ENCODE measurements around the gene DMD.

DMD gene

DNA sequence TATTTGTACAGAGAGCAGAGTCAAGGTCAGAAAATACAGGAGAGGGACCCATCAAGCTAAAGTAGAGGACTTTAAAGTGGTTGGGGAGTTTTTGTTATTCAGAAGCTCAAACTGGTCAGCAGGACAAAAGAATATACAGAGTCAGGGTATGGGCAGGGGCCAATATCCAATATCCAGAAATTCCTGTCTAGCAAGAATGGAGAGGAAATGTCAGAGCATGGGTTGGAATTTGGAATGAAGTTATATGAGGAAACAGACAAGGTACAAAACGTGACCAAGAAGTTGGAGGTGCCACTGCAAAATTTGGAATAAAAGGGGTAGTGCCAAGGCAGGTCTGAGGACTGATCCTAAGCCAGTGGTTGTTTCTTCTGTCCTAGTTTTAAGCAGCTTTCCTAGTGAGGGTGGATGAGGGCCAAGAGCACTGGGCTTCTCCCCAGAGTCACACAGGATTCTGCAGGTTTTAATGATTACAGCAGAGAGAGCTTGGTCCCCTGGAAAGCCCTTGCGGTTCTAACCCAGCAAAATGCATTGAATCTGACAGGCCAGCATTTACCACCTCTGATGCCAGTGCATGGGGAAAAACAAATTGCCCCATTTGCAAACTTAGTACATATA is 1834.8 kb downstream of the DMD start:
- DNase-seq (ENCODE audit: low read depth, low spot score), result no peak
- Histone ChIP-seq H3K36me3 (ENCODE audit: insufficient read depth, low read length) (no peaks in the 10 kb centered on the region), H3K27ac (no peak overlapping the region), H3K9me3 (ENCODE audit: low read depth, low read length) (no peaks in the 10 kb centered on the region), H3K4me3 (no peak overlapping the region), H3K9ac (ENCODE audit: insufficient read length) (no peak overlapping the region)
- no peak for TF ChIP-seq POLR2AphosphoS5 (IDR thresholded peaks at IDR 0.05; ENCODE audit: borderline replicate concordance, low read depth, low read length)
- no peak for TF ChIP-seq FOXP2 (optimal IDR thresholded peaks at IDR 0.05; ENCODE audit: control extremely low read depth, extremely low read length, insufficient read depth)
- TF ChIP-seq EZH2 (IDR thresholded peaks at IDR 0.05), result no peak

DNA sequence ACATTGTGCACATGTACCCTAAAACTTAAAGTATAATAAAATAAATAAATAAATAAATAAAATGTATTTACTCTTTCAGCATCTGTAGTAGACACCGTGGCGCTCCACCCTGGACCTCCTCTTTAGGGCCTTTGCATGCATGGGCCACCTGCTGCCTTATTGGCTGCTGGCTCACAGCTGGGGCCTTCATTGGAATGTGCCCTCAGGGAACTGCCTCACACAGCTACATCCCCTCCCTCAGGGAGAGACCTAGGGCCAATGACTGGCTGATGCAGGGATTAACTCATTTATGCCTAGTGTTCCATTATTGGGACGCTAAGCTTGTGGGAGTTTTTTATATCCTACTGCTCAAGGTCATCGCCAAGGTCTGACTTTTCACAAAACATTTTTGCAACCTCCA is 1836.6 kb downstream of the DMD start:
- Histone ChIP-seq H3K4me3 (no peak overlapping the region), H3K36me3 (ENCODE audit: insufficient read depth, low read length) (no peaks in the 10 kb centered on the region), H3K9me3 (ENCODE audit: low read depth, low read length) (no peaks in the 10 kb centered on the region), H3K27ac (no peak overlapping the region), H3K9ac (ENCODE audit: insufficient read length) (no peak overlapping the region)
- no peak for DNase-seq (ENCODE audit: low read depth, low spot score)
- TF ChIP-seq FOXP2 (optimal IDR thresholded peaks at IDR 0.05; ENCODE audit: control extremely low read depth, extremely low read length, insufficient read depth) (no peak), POLR2AphosphoS5 (IDR thresholded peaks at IDR 0.05; ENCODE audit: borderline replicate concordance, low read depth, low read length) (no peak), EZH2 (IDR thresholded peaks at IDR 0.05) (no peak)

- Histone ChIP-seq H3K36me3 (ENCODE audit: insufficient read depth, low read length) (no peaks in the 10 kb centered on the region), H3K9me3 (ENCODE audit: low read depth, low read length) (no peaks in the 10 kb centered on the region), H3K27ac (no peak overlapping the region), H3K4me3 (no peak overlapping the region), H3K9ac (ENCODE audit: insufficient read length) (no peak overlapping the region)
- no peak for DNase-seq (ENCODE audit: low read depth, low spot score)
- TF ChIP-seq FOXP2 (optimal IDR thresholded peaks at IDR 0.05; ENCODE audit: control extremely low read depth, extremely low read length, insufficient read depth), result no peak
- TF ChIP-seq EZH2 (IDR thresholded peaks at IDR 0.05), result no peak
- TF ChIP-seq POLR2AphosphoS5 (IDR thresholded peaks at IDR 0.05; ENCODE audit: borderline replicate concordance, low read depth, low read length), result no peak
Observed at GRCh38 chrX:31371956-31372355, 1839.4 kb downstream of the DMD start.

DNA sequence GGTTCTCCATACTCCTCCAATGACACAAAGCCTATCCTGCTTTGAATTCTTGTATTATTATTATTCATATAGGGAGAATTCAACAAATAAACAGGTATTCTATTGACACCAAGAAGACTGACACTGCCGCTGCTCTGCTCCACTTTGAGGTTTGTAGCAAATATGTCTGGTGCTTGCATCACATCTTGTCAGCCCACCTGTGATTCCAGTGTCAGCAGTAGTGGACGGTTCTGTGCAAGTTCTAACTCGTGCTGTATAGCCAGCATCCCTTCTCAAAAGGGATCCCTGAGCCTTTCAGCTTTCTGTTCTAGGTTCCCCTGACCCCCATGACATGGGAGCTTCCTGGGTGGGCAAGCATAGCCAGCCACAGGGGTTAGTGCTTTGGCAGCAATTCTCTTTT is 1843.5 kb downstream of the DMD start:
- Histone ChIP-seq H3K9me3 (ENCODE audit: low read depth, low read length) (no peaks in the 10 kb centered on the region), H3K4me3 (no peak overlapping the region), H3K9ac (ENCODE audit: insufficient read length) (no peak overlapping the region), H3K27ac (no peak overlapping the region), H3K36me3 (ENCODE audit: insufficient read depth, low read length) (no peaks in the 10 kb centered on the region)
- TF ChIP-seq POLR2AphosphoS5 (IDR thresholded peaks at IDR 0.05; ENCODE audit: borderline replicate concordance, low read depth, low read length), result no peak
- TF ChIP-seq EZH2 (IDR thresholded peaks at IDR 0.05), result no peak
- TF ChIP-seq FOXP2 (optimal IDR thresholded peaks at IDR 0.05; ENCODE audit: control extremely low read depth, extremely low read length, insufficient read depth), result no peak
- DNase-seq (ENCODE audit: low read depth, low spot score), result no peak

GRCh38 chrX:31366041-31366440 is 1845.3 kb downstream of the DMD start:
- Histone ChIP-seq H3K27ac (no peak overlapping the region), H3K9me3 (ENCODE audit: low read depth, low read length) (no peaks in the 10 kb centered on the region), H3K36me3 (ENCODE audit: insufficient read depth, low read length) (no peaks in the 10 kb centered on the region), H3K9ac (ENCODE audit: insufficient read length) (no peak overlapping the region), H3K4me3 (no peak overlapping the region)
- no peak for DNase-seq (ENCODE audit: low read depth, low spot score)
- TF ChIP-seq FOXP2 (optimal IDR thresholded peaks at IDR 0.05; ENCODE audit: control extremely low read depth, extremely low read length, insufficient read depth) (no peak), EZH2 (IDR thresholded peaks at IDR 0.05) (no peak), POLR2AphosphoS5 (IDR thresholded peaks at IDR 0.05; ENCODE audit: borderline replicate concordance, low read depth, low read length) (no peak)

DNA sequence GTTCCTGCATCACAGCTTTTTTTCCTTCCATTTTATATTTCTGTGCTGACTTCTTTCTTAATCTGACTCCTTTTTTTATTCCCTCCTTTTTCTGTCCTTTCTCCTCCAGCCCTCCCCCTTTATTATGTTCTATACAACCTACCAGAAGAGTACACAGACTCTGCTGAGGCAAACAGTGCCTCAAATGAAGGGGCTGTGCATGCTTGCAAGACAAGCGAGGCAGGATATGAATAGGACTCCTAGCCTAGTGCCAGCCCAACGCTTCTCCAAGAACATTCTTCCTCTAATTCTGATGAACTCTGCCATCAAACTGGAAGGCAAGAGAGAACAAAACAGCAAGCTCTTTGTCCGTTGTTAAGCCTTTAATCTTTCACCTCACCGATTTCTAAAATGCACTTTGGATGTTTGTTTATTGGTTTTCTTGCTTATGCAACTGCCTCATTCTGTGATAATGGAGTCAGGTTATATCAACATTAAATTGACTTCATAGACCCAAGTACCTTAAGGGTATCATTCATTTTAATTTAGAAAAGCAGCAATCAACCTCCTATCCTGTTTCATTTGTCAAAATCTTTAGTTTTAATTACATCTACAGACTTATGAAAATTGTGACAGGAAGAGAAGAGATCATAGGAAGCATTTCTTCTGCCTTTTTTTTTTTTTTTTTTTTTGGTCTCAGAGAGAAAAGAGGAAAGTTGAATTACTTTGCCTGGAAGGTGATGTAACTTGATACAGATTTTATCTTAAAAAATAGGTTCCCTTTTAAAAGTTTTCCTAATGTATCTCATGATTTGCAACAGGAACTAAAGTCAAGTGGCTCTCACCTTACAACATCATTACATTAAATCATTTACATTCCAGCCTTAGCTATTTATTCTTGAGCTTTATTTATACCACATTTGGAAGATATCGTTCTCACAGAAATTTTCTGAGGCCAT is 1854.8 kb downstream of the DMD start:
- H3K4me3 ChIP-seq, result no peak overlapping the region
- H3K9ac ChIP-seq (ENCODE audit: insufficient read length), result no peak overlapping the region
- no peak overlapping the region for H3K27ac ChIP-seq
- no peaks in the 10 kb centered on the region for H3K9me3 ChIP-seq (ENCODE audit: low read depth, low read length)
- no peak for DNase-seq (ENCODE audit: low read depth, low spot score)
- TF ChIP-seq FOXP2 (optimal IDR thresholded peaks at IDR 0.05; ENCODE audit: control extremely low read depth, extremely low read length, insufficient read depth), result no peak
- no peak for TF ChIP-seq POLR2AphosphoS5 (IDR thresholded peaks at IDR 0.05; ENCODE audit: borderline replicate concordance, low read depth, low read length)
- TF ChIP-seq EZH2 (IDR thresholded peaks at IDR 0.05), result no peak
- no peaks in the 10 kb centered on the region for H3K36me3 ChIP-seq (ENCODE audit: insufficient read depth, low read length)

- no peak for TF ChIP-seq POLR2AphosphoS5 (IDR thresholded peaks at IDR 0.05; ENCODE audit: borderline replicate concordance, low read depth, low read length)
- TF ChIP-seq EZH2 (IDR thresholded peaks at IDR 0.05), result no peak
- no peak for TF ChIP-seq FOXP2 (optimal IDR thresholded peaks at IDR 0.05; ENCODE audit: control extremely low read depth, extremely low read length, insufficient read depth)
- Histone ChIP-seq H3K36me3 (ENCODE audit: insufficient read depth, low read length) (no peaks in the 10 kb centered on the region), H3K9ac (ENCODE audit: insufficient read length) (no peak overlapping the region), H3K9me3 (ENCODE audit: low read depth, low read length) (no peaks in the 10 kb centered on the region), H3K4me3 (no peak overlapping the region), H3K27ac (no peak overlapping the region)
- DNase-seq (ENCODE audit: low read depth, low spot score), result no peak
Observed at GRCh38 chrX:31355206-31355955, 1856.0 kb downstream of the DMD start.

DNA sequence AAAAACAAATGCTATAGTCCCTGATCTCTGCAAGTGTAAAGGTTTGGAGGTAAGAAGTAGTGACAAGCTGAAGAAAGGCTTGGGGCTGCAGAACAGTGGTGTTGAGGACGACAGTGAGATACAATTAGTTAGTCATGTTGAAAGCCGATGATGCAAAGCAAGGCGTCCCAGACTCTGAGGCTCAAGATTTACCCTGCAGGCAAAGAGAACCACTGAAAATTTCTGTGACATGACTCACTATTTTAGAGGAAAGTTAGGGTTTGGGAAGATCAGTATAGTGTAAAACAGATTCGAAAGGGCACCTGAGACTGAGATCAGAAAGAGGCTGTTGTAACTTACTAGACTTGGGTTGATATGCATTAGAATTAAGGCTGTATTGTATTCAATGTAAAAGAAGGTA is 1858.3 kb downstream of the DMD start:
- Histone ChIP-seq H3K9ac (ENCODE audit: insufficient read length) (no peak overlapping the region), H3K36me3 (ENCODE audit: insufficient read depth, low read length) (no peaks in the 10 kb centered on the region), H3K27ac (no peak overlapping the region), H3K9me3 (ENCODE audit: low read depth, low read length) (no peaks in the 10 kb centered on the region), H3K4me3 (no peak overlapping the region)
- TF ChIP-seq FOXP2 (optimal IDR thresholded peaks at IDR 0.05; ENCODE audit: control extremely low read depth, extremely low read length, insufficient read depth) (no peak), POLR2AphosphoS5 (IDR thresholded peaks at IDR 0.05; ENCODE audit: borderline replicate concordance, low read depth, low read length) (no peak), EZH2 (IDR thresholded peaks at IDR 0.05) (no peak)
- DNase-seq (ENCODE audit: low read depth, low spot score), result no peak
